ENCODE data around the gene HINT3.
A peak's percentile ranks its signal among the peaks of the same experiment; 100 is the strongest.
"Not testable (repeated sequence)": the region's sequence is repeated elsewhere in the genome, so short reads cannot be mapped to it uniquely, and the experiment has no call there.

HINT3 gene

DNA sequence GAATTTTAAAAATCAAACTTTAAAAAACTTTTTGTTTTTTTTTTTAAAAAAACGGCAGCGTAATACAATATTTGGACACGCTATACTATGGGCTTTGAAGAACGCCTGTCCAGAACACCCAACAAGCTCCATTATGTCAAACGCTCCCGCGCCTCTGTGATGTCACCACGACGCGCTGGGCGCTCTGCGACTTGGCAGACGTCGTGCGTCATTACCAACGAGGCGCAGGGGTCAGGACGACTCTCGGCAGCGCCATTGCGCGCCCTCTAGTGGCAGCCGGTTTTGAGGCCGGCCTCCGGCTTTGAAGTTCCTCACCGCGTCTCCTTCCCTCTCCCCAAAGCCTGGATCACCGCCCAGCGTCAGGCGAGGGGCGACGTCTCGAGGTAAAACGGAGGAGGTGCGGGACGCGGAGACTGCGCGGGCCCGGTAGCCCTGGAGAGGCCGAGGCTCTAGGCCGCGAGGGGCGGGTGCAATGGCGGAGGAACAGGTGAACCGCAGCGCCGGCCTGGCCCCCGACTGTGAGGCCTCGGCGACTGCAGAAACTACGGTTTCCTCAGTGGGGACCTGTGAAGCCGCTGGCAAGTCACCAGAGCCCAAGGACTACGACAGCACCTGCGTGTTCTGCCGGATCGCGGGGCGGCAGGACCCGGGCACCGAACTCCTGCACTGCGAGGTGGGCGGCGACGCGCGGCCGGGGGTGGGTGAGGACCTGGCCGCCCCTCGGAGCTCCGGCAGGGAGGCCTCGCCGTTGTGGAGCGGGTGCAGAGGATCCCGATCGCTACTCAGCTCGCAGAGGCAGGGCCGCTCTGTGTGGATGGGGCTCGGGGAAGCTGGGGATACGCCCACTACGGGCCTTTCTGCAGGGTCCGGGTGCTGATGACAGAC is at the start of gene HINT3:
Gene HINT3, plus strand, starts transcription at position 265 of the 885 bp plus-strand sequence. Its CDS starts 208 bp downstream, at position 473.
- DNase-seq (ENCODE audit: low spot score): peak; percentile 99

DNA sequence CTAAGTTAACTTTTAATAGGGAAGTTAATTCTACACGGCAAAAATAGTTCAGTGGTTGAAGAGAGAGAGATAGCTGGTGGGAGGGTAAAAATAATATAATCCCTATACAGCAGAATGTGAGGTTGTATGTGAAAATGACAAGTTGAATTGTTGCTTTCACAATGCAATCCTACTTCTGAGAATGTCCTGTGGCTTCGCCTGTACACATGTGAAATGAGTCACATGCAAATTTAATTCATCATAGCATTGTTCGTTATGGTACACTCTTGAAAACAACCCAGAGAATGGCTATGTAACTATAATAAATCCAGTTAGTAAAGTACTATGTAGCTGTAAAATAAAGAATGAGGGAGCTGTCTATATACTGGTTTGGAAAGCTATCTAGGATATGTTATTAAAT is 46.0 kb upstream of the HINT3 start:
- no peak for DNase-seq (ENCODE audit: low spot score)

DNA sequence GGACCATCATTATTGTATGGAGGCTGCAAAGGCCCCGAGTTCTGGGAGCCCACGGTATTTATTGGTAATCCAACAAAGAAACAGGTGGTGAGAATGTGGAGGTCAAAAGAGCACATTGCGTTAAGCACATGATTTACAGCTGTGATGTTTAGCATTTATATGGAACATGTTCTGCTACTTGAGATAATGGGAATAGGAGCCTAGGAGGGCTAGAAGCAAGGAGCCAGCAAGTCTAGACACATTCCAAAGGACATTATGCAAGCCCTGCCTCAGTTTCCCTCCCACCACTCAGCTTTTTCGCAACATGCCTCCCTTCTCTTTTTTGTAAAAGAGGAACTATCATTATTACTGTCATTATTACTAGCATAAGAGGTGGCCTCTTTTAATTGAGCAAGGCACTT is 45.5 kb upstream of the HINT3 start:
- DNase-seq (ENCODE audit: low spot score): not testable (repeated sequence)

DNA sequence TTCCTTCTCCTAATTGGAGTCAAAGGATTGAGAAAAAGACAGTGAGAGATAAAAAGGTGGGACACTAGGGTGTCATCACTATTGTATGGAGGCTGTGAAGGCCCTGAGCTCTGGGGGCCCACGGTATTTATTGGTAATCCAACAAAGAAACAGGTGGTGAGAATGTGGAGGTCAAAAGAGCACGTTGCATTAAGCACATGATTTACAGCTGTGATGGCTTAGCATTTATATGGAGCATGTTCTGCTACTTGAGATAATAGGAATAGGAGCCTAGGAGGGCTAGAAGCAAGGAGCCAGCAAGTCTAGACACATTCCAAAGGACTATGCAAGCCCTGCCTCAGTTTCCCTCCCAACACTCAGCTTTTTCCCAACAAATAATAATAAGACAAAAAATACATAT is 44.1 kb upstream of the HINT3 start:
- DNase-seq (ENCODE audit: low spot score): not testable (repeated sequence)

DNA sequence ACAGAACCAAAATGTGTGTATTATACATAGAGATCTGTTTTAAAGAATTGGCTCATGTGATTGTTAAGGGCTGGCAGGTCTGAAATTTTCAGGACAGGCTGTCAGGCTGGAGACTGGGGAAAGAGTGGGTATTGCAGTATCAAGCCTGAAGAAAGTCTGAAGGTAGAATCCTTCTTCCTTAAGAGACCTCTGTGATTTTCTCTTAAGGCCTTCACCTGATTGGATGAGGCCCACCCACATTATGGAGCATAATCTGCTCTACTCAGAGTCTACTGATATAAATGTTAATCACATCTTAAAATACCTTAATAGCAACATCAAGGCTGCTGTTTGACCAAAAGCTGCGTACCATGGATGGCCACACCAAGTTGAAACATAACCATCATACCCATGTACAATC is 43.4 kb upstream of the HINT3 start:
- no peak for DNase-seq (ENCODE audit: low spot score)

DNA sequence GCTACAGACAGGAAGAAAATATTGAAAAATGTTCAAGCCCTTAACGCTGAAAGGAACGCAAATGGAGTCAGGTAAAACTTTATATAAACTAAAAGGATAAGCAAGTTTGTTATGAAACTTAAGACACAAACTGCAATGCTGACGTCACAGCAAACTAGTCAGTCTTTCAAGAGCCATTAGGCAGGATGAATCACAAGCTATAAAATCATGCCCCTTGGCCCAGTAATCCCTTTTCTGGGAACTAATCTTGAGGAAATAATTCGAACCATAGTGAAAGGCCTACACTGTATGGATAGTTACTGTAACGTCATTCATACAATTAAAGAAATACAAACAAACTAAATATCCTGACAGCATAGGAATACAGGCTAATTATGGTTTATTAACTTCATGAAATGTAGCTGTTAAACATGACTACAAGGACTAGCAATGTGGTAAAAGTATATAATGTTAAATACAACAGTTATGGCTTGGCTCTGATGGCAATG is 42.7 kb upstream of the HINT3 start:
- DNase-seq (ENCODE audit: low spot score): no peak

- no peak for DNase-seq (ENCODE audit: low spot score)
Observed at GRCh38 chr6:125918230-125918629, 38.3 kb upstream of the HINT3 start.

- DNase-seq (ENCODE audit: low spot score): no peak
Observed at GRCh38 chr6:125918681-125919566, 37.6 kb upstream of the HINT3 start.

GRCh38 chr6:125919618-125920017 is 37.0 kb upstream of the HINT3 start:
- DNase-seq (ENCODE audit: low spot score): no peak

DNA sequence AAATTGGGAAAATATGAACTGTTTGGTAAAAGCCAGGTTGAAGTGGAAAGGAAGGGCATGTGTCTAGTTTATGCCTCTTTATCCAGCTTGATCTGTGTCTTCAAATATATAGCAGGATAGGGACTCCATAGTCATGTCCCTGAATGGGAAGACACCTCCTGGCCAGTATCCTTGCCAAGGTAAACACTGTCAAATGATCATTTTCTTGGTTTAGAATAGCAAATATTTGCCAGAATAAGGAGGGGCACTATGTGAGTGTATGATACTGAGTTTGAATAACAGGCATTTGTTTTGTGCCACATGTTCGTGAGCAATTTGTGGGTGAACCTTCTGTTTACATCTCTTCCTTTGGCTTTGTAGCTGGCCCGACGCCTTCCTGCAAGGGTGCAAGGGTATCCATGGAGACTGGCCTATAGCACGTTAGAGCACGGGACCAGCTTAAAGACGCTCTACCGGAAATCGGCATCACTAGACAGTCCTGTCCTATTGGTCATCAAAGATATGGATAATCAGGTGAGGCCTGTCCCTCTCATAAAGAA is 34.2 kb upstream of the HINT3 start:
- DNase-seq (ENCODE audit: low spot score): no peak

- DNase-seq (ENCODE audit: low spot score): no peak
Observed at GRCh38 chr6:125923366-125923877, 33.1 kb upstream of the HINT3 start.

DNA sequence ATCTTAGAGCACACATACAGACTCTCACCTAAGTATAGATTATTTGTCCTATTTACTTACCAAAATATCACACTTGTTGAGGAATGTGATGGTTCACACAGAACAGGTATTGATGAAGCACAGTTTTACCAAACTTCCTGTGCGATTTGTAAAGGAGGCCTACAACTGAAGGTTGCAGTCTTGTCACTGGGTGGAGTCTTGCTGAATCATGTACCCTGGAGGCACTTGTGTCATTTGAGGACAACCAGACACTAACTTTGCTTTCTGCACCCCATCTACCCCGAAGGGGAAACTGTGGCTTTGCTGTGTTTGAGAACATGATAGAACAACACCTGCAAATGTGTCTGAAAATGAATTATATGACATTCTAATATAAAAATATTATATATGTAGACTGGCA is 32.4 kb upstream of the HINT3 start:
- DNase-seq (ENCODE audit: low spot score): no peak

GRCh38 chr6:125924697-125925358 is 31.7 kb upstream of the HINT3 start:
- no peak for DNase-seq (ENCODE audit: low spot score)

- DNase-seq (ENCODE audit: low spot score): no peak
Observed at GRCh38 chr6:125926711-125927110, 29.9 kb upstream of the HINT3 start.

GRCh38 chr6:125927761-125928160 is 28.8 kb upstream of the HINT3 start:
- no peak for DNase-seq (ENCODE audit: low spot score)

DNA sequence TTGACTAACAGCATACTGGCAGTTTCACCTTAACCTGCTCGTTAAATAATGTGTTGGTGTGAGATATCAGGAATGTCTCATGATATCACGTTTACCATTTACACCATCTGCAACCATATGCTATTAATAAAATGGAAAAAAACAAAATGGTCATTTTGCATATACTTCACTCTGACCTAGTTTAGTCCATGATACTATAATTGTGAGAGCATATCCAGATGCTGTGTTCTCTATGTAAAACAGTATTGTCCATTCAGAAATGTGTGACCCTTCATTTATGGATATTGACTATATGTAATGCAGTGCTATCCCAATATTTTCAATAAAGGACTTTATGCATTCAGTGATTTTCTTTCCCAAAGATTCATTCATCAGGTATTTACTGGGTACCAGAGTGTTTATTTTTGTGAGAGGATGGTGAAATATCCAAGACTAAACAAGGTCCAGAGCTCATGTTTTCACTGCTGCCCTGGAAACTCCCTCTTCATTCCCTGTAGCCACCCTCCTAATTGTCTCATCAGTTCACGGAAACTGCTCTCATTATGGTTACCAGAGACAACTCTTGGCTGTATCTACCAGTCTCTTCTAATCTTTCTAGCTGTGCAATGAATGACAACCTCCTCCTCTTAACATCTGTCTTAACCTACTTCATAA is 25.7 kb upstream of the HINT3 start:
- no peak for DNase-seq (ENCODE audit: low spot score)

GRCh38 chr6:125931733-125932450 is 24.7 kb upstream of the HINT3 start:
- no peak for DNase-seq (ENCODE audit: low spot score)

DNA sequence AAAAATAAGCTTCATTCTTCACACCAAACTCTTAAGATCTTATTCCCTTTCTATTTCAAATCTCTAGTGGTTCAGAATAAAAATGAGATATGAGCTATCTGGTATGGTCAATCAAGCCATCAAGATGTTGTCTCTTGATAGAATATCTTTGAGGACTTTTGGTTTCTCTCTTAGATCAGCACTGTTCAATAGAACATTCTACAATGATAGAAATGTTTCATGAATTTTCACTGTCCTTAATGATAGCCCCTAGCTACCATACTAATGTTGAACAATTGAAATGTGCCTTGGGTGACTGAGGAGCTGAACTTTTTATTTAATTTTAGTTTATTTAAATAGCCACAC is 24.1 kb upstream of the HINT3 start:
- no peak for DNase-seq (ENCODE audit: low spot score)

DNA sequence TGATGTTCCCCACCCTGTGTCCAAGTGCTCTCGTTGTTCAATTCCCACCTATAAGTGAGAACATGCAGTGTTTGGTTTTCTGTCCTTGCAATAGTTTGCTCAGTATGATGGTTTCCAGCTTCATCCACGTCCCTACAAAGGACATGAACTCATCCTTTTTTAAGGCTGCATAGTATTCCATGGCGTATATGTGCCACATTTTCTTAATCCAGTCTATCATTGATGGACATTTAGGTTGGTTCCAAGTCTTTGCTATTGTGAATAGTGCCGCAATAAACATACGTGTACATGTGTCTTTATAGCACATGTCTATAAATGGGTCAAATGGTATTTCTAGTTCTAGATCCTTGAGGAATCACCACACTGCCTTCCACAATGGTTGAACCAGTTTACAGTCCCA is 21.1 kb upstream of the HINT3 start:
- DNase-seq (ENCODE audit: low spot score): not testable (repeated sequence)

- DNase-seq (ENCODE audit: low spot score): no peak
Observed at GRCh38 chr6:125939026-125939425, 17.5 kb upstream of the HINT3 start.

DNA sequence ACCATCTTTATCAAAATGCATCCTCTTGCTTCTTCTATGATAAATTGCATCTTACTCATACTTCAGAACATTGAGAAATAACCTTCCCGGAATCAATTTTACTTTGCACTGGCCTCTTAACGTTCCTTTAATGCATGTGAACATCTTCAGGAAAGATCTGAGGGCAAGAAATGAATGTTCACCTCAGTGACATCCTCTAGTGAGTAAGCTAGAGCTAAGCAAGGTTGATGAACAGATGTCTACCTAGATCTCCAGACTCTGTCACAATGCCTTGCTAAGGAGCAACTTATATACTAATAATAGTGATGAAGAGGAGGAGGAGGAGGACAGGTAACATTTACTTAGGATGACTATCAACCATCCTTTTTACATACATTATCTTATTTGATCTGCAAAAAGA is 16.8 kb upstream of the HINT3 start:
- DNase-seq (ENCODE audit: low spot score): no peak

Measured in NAMALWA (cell line).